GM19351 (cell line): ENCODE measurements around the gene IL2RG.

Experiments used
- ATAC-seq: cut with Tn5 transposase; IDR thresholded peaks from one replicate; pipeline ENCODE4 v1.9.1; 2021; ENCODE audit warnings: mild to moderate bottlenecking, moderate library complexity; ENCODE audit not compliant: unreplicated experiment

Gene IL2RG

GRCh38 chrX:71111141-71111843 lies at the start of gene IL2RG:
Gene IL2RG, minus strand, starts transcription at chrX:71111577. Its CDS starts 38 bp downstream, at chrX:71111539.
- ATAC-seq = peak; percentile 85

GRCh38 chrX:71160475-71160874 lies 49.1 kb upstream of the IL2RG start:
- no peak for ATAC-seq

- ATAC-seq = no peak
Measured at GRCh38 chrX:71159335-71159734, 48.0 kb upstream of the IL2RG start.

- ATAC-seq = no peak
Measured at GRCh38 chrX:71158603-71159002, 47.2 kb upstream of the IL2RG start.

GRCh38 chrX:71154641-71155040 lies 43.3 kb upstream of the IL2RG start:
- ATAC-seq = no peak

- no peak for ATAC-seq
Measured at GRCh38 chrX:71154196-71154595, 42.8 kb upstream of the IL2RG start.

GRCh38 chrX:71151366-71151765 lies 40.0 kb upstream of the IL2RG start:
- ATAC-seq = no peak

- no peak for ATAC-seq
Measured at GRCh38 chrX:71148278-71148663, 36.9 kb upstream of the IL2RG start.

- no peak for ATAC-seq
Measured at GRCh38 chrX:71147496-71148277, 36.3 kb upstream of the IL2RG start.

- no peak for ATAC-seq
Measured at GRCh38 chrX:71144651-71145050, 33.3 kb upstream of the IL2RG start, which contains the start of gene NLGN3. Gene NLGN3, plus strand, starts transcription at chrX:71144841. Its CDS starts 2,909 bp downstream, at chrX:71147750.

- no peak for ATAC-seq
Measured at GRCh38 chrX:71143508-71143907, 32.1 kb upstream of the IL2RG start.

- no peak for ATAC-seq
Measured at GRCh38 chrX:71140440-71140839, 29.1 kb upstream of the IL2RG start.

GRCh38 chrX:71131510-71131909 lies 20.1 kb upstream of the IL2RG start:
- ATAC-seq = no peak

- ATAC-seq = peak; percentile 86
Measured at GRCh38 chrX:71128915-71129765, 17.8 kb upstream of the IL2RG start.

GRCh38 chrX:71128166-71128833 lies 16.9 kb upstream of the IL2RG start:
- ATAC-seq = no peak

- no peak for ATAC-seq
Measured at GRCh38 chrX:71118985-71119535, 7.7 kb upstream of the IL2RG start.

GRCh38 chrX:71118032-71118984 lies 6.9 kb upstream of the IL2RG start, which contains the start of gene MED12:
Gene MED12, plus strand, starts transcription at chrX:71118596. Its CDS starts 159 bp downstream, at chrX:71118755.
- peak; percentile 93 for ATAC-seq

- ATAC-seq = no peak
Measured at GRCh38 chrX:71117358-71117757, 6.0 kb upstream of the IL2RG start.

- ATAC-seq = peak; percentile 31
Measured at GRCh38 chrX:71111921-71112431, 599 bp upstream of the IL2RG start.
